Astrocyte of the hippocampus (primary cell): Measurements from ENCODE around the gene CREG2.
"Not testable (repeated sequence)": the region's sequence is repeated elsewhere in the genome, so short reads cannot be mapped to it uniquely, and the experiment has no call there.

Source experiments
- DNase-seq: peaks from one replicate; pipeline ENCODE4 v3.0.0; 2011; ENCODE audit warnings: low read depth, low spot score

CREG2 gene

DNA sequence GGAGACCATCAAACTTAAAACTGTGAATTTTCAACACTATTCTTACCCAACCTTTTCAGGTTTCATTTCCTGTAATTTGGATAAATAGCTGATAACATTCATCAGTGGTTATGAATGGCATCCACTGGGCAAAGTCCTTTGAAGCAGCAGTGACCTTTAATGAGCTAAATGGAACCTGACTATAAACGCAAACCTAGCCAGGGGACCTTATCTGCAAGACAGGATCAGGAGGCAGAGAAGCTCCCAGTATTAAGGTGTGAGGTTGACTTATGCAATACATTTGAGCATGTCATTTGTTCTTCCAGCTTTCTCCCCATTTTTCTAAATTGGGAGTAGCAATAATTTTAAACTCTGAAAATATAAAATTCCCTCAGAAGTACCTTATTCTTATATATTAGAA is 38.4 kb downstream of the CREG2 start:
- DNase-seq: no peak

DNA sequence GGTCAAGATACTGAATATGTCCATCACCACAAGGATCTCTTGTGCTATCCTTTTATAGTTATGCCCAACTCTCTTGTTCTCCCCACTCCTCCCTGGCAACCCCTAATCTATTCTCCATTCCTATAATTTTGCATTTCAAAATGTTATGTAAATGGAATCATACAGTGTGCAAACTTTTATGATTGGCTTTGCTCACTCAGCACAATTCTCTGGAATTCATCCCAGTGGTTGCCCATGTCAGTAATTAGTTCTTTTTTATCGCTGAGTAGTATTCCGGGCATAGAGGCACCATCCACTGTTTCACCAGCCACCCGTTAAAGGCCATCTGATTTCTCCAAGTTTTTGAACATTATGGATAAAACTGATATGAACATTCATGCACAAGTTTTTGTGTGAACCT is 40.4 kb downstream of the CREG2 start:
- DNase-seq: no peak

DNA sequence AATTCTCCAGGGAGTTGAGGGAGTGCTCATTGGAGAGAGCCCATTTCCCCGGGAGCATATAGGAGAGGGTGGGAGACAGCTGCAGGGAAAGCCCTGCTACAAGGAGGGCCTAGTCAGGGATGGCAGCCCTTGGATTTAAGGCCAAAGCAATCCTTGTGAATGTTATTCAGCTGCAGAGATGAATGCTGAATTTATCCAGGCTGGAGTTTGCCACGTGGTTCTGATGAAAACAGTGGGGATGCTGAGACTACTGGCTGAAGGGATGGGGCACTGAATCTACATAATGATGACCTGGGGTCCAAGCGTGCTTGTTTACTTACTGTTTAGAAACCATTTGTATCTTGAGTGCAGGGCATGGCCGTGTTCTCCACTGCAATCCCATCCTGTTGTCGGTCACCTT is 43.2 kb downstream of the CREG2 start:
- no peak for DNase-seq

DNA sequence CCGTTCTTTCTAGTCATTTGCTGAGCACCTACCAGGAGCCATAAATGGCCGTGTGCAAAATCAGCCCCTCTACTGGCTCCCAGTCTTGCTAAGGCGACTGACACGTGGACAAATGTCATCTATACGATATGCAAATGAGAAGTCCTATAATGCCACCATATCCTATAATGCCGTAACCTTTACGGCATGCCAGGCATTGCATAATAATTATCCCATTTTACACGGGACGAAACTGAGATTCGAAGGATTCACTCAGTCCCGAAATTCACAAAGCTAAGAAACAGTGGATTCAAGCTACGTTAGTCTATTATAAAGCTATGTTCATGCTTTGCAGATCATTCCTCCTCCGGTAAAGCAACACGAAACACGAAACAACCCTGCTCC is 44.7 kb downstream of the CREG2 start:
- DNase-seq: no peak

DNA sequence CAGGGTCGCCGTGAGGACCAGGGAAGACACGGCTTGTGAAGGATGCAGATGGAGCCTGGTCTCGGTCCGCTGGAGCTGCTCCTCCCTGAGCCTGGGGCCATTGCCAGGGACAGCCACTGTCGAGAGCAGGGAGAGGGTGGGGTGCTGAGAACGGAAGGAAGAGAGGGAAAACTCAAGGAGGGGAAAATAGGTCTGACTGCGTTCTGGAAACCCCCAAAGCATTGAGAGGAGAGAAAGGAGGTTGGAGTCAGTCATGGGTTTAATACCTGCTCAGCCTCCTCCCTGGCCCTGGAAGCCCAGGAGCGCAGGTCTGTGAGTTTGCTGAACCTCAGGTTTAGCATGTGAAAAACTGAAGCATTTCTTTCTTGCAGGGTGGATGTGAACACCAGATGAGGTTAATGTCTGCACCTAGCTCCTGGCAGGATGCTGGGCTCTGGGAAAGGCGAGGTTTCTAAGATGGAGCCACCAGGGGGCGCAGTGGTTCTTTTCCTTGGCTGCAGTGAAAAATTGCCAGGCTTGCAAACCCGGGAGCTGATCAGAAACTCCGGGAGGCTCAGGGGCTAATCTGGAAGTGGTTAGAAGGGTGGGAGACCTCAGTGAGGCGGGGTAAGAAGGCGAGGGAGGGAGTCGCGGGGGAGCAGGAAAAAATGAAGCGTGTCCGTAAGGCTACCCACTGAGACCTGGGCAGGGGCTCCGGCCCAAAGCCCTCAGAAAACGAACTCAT is 45.2 kb downstream of the CREG2 start:
- DNase-seq: peak; percentile 86

DNA sequence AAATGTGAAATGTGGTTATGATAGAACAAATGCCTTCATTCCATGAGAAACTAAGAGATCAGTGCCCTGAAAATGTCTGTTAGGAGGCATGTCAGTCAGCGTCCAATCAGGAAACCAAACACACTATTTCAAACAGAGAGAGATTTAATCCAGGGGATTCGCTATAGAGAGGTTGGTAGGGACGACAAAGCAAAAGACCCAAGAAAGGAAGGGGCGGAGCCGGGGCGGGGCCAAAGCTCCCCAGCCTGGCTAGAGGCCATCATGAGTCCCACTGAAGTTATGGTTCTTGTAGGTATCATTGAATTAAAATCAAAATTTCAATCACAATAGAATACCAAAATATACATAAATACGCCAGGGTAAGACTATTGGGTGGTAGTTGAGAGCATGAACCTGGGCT is 45.9 kb downstream of the CREG2 start:
- DNase-seq: no peak

DNA sequence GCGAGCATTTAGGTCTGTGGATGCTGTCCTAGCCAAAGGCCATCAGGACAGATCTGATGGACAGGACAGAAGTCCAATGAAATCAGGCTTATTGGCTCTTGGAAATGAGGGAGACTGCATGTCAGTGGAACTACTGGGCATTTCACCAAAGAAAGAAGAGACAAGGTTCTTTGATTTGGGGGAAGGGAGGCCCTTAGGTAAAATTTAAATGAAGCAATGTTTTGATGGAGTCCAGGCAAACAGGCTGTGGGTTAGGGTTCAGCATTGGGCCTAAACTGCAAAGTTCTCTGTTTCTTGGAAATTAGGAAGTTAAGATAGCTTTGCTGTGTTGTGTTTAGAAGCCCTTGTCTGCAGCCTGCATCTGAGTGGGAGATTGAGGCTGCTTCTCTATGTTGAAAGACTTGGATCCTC is 47.2 kb downstream of the CREG2 start:
- DNase-seq: peak; percentile 21

DNA sequence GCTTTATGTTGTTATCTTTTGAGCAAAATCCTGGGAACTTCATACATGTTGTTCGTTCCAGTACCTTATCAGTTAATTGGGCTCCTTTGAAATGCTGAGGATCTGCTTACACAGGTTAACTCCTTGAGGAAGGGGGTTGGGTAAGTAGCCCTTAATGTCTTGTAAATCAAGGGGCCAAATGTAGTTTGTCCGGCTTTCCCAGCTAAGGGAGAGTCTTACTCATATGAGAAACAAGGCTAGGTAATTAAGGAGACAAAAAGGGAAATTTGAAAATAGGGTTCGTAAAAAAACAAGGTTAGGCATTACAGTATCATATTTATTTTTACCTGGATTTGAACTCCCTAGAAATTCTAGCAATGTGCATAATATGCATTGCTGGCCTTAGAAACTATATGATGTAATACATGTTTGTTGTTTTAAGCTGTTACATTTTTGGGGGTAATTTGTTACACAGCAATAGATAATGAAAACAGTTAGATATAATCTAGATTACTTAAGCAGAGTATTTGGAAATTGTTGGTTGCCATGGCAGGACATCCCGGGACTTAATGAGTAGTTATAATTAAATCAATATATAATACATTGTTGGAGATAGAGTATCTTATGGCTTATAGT is 47.9 kb downstream of the CREG2 start:
- no peak for DNase-seq

DNA sequence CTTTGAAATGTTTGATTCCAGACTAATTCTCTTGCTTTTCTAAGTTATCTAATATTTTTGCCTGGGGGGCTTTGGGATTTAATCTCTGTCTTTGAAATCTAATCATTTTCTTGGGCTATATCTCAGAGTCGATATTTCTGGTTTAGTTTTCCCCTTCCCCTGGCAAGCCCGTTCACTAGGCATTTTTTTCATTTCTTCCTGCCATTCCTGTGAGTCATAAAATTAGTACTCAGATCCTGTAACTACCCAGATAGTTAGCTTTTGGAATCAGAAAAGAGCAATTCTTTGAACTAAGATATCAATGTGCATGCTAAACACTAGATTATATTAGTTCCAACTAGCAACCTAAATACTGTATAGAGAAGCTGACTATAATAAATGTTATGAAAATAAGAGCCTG is 49.4 kb downstream of the CREG2 start:
- DNase-seq: peak; percentile 66

DNA sequence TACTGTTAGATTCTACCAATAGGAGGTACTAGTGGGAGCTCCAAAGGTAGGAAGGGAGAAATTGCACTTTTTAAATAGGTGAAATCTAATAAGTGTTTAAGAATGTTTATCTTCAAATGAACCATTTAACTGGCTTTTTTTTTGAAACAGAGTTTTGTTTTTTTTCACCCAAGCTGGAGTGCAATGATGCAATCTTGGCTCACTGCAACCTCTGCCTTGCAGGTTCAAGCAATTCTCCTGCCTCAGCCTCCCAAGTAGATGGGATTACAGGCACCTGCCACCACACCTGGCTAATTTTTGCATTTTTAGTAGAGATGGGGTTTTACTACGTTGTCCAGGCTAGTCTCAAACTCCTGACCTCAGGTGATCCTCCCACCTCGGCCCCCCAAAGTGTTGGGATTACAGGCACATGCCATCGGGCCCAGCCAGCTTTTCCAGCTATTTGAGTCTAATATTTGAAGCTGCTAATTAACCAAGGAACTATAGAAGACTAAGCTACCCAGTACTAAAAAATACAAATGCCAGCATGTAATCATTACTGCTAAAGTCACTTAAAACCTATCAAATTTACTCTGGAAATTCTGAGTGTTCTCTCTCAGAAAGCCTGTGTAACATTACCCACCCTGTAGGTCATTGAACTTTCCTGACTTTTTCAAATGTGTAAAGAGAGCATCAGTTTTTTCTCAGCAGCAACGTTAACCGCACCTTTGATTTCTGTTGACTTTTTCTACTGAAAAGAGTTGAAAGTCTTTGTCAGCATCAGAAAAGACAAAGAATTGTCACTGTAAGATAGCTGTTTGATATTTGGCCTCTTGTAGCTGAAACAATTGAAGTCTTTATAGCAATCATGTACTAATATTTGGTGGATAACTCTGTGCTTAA is 54.2 kb downstream of the CREG2 start:
- DNase-seq: no peak

DNA sequence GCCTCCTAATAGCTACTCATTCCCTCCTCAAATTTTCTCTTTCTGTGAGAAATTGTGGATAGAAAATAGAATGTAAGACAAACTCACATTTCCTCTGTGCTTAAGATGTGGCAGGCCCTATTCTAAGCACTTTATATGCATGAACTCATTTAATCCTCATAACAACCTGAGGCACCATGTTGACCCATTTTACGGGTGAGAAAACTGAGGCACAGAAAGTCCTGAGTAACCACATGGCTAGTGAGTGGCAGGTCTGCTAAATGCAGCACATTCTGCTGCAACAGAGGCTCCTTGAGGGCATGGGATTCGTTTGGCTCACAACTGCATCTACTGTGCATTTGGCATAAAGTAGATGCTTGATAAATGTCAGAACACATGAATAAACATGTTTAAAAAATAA is 56.1 kb downstream of the CREG2 start:
- no peak for DNase-seq

DNA sequence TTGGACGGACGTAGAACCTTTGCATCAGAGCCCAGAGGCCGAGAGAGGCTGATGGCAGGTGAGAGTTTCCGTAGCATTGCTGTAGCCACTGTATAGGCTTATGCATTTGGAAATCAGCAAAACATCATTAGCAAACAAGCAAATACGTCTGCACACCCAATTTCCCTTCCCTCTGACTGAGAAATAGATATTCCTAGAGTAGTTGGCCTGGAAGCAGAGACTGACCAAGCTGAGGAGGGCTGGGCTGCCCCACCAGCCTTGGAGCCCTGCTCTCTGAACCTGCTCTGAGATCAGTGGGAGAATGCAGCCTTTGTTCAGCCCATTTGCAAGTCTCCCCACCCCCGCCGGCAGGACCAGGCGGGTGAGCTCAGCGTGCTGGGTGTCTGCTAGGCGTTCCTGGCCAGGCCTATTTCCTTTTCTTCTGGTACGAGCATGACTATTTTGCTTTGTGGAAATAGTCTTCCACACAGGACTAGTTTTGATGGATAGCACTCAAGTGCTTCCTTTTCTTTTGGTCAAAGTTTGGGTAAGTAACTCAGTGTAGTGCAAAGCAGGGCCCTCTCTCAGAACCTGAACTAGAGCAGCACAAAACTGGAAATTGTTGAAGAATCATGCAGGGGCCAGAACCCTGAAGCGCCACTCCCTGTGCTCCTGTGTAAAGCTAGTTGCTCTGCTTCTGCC is 56.9 kb downstream of the CREG2 start:
- peak; percentile 46 for DNase-seq

DNA sequence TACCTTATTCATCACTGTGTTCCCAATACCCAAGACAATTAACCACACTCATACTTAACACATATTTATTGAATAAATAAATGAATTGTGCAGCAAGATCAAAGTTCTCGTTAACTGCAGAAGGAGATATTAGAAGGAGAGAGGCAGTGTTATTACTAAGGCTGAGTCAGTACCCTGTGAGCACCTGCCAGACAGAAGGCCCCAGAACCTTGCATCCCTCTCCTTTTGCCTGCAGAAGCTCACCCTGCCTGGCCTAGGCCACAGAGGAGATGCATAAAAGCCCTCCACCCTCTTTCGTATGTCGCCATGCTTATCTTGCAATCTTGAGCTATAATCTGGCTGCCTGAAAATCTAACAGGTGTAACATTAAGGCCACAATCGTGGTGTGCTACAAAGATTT is 58.3 kb downstream of the CREG2 start:
- DNase-seq: no peak

DNA sequence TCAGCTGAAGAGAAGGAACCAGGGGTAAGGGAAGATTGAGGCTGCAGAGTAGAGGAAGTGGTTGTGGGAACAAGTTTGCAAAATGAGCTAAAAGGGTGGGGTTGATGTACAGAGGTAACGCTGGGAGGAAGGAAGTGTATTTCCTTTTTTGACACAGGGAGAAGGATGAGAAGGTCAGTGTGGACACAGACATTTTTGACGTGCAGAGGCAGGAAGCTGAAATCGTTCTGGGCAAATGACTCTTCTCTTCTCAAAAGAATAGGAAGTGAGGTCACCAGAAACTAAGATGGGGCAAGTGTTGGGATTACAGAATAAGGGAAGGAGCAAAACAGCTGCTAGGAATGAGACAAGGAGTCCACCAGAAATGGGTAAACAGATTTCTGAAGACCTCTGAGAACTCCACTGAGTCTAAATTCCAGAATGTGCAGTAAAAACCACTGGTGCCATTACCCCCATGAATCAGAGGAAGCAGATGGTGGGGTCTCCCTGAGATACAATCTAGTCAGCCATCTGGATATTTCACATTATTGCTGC is 58.8 kb downstream of the CREG2 start:
- no peak for DNase-seq

DNA sequence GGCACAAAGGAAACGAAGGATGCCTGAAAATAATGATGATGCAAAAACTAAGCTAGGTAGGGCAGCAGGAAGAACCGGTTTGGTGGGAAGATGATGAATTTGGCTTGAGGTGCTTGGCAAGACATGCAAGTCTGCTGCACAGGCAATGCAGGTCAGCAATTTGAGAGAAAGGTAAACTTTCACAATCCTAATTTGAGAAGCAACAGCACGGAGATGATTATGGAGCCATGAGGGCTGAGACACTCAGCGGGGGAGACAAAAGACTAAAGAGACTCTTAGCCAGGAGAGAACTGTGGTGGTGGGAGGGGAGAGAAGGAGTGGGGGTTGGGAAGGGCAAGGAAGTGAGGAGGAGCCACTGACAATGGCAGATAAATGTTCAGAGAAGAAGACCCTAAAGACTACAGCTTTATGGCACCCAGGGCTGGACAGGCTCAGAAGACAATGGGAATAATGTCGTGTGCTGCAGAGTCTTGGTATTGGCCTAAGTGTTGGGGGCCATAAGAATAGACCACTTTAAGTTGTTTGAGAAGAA is 59.4 kb downstream of the CREG2 start:
- DNase-seq: no peak

DNA sequence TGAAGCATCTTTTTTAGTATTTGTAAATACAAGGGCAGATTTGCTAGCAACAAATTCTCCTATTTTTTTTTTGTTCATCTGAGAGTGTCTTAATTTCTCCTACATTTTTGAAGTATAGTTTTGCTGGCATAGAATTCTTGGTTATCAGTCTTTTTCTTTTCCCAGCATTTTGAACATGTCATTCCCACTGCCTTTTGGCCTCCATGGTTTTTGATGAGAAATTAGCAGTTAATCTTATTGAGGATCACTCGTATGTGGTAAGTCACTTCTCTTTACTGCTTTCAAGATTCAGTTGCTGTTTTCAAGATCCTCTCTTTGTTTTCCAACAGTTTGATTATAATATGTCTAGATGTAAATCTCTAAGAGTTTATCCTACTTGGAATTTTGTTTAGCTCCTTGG is 61.9 kb downstream of the CREG2 start:
- DNase-seq: no peak

DNA sequence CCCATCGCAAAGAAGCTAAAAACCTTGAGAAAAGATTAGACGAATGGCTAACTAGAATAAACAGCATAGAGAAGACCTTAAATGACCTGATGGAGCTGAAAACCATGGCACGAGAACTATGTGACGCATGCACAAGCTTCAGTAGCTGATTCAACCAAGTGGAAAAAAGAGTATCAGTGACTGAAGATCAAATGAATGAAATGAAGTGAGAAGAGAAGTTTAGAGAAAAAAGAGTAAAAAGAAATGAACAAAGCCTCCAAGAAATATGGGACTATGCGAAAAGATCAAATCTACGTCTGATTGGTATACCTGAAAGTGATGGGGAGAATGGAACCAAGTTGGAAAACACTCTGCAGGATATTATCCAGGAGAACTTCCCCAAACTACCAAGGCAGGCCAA is 70.7 kb downstream of the CREG2 start:
- not testable (repeated sequence) for DNase-seq

DNA sequence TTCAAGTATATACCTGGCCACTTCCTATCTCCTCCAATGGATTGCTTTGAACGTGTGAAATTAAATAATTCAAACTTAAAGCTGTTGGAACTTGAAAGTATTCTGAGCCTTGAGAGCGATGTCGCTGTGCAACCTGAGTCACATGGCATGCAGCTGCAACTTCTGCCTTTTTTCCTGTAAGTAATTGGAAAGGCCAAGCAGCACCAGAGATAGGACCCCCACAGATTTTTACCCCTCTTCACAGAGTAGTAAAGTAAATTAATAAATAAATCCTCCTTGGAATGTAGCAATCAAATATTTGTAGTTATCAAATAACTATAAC is 75.6 kb downstream of the CREG2 start:
- no peak for DNase-seq

DNA sequence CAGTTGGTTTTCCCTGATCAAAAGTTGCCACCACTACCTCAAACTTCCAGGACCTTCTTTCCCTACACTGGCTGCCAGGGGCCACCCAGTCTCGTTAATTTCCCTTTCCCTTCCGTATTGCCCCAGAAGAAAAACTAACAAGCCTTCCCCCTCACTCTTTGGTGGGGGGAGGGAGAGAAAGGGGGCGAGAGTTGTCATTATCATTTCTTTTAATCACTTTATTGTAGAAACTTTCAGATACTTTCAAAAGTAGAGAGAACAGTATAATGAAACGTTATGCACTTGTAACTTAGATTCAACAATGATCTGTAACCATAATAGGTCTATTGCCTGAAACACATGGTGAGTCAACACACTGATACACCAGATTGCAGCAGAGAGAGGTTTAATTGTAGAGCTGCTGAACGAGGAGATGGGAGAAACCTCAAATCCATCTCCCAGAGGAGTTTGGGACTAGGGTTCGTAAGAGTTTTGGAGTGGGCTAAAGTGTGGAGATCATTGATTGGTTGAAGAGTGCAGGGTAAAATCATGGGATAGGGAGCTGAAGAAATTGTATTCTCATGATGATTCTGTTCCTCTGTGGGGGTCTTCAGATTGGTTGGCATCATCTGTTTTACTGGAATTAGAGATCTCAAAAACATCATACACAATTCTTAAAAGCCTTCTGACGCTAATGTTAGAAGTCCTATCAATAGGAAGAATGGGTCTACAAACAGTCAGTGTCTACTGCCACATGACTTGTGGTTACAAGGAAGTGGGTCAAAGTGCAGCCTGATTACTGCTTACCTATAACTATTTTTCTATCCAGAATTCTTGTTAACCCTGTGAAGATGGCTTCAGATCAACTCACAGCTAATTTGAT is 76.2 kb downstream of the CREG2 start:
- DNase-seq: no peak

DNA sequence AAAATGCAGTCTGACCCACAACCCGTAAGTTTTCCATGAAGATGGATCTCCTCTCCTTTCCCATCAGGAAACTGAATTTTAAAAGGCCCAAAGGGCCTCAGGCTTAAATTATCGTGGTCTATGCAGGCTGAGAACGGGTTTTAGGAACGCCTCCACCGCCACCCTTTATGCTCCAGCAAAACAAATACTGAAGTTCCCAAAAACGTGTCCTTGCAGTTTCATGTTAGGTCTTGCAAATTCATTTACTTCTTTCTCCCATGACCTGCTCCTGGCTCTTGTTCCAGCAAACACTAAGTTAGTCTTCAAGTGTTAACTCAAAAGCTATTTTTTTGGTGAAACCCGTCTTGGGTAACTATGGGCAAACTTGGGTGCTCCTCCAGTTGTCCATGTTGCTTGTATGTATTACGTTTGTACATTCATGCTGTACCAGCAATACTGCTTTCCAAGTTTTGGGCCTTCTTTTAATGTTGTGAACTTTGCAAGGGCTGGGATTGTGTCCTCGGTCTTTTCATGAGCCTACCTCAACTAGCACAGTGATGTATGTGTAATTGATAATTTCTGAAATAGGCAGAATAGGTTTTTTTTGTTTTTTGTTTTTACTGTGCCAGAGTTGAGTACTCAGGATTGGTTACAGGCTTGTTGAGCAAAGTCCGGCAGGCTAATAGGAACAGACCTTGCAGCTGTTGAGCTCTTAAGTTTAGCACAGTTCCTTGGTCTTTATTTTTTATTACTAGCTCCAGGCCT is 77.0 kb downstream of the CREG2 start:
- DNase-seq: no peak
